HG03039 (cell line): ENCODE data around the gene DMD.

Source experiments
- ATAC-seq: cut with Tn5 transposase; IDR thresholded peaks from one replicate; pipeline ENCODE4 v1.9.1; 2021; ENCODE audit warnings: mild to moderate bottlenecking, moderate library complexity; ENCODE audit not compliant: unreplicated experiment

Gene DMD

DNA sequence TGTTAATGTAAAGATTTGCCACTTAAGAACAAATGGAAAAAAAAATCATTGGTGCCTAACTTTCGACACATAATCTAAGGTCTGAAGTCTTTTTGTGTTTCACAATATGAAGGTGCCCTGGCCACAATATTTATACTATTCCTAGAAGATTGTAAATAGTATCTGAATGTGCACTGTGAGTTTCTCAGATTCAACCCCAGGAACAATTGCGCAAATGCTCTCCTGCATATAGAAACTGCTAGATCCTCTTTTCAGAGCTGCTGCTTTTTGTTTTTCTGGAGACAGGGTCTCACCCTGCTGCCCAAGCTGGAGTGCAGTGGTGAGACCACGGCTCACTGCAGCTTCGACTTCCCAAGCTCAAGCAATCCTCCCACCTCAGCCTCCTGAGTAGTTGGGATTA lies 1659.4 kb downstream of the DMD start:
- no peak for ATAC-seq

DNA sequence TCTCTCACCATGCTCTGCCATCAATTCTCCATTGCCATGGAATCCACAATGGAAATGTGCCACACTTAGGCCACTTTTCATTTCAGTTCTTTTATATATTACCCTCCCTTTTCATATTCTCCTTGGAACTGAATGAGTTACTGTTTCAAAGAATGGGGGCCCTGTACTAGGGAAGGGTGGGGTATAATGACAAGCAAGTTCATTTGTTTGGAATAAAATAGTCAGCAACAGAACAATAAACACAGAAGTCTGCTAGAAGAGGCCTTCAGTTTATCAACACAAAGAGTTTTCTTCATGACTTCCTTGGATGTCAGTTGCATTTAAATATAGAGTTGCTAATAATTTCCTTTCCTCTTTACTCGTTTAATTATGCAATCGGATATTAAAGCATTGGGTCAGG lies 1661.2 kb downstream of the DMD start:
- no peak for ATAC-seq

DNA sequence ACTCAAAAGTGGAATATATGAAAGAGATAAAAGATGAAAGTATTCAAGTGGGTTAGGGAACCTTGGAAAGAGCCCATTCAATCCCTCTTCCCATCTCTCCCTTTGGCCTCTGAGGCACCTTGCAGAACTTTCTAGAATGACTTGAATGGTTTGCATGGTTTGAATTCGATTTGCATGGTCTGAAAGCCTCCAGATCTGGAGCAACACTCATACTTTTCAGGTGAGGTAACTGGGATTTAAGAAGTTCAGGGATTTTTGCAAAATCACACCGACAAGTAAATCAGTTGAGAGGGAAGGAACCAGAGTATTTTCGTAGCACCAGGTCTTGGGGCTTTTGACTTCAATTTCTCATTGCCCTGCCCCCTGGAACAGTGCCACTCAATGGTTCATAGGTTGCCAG lies 1663.5 kb downstream of the DMD start:
- ATAC-seq, result no peak

DNA sequence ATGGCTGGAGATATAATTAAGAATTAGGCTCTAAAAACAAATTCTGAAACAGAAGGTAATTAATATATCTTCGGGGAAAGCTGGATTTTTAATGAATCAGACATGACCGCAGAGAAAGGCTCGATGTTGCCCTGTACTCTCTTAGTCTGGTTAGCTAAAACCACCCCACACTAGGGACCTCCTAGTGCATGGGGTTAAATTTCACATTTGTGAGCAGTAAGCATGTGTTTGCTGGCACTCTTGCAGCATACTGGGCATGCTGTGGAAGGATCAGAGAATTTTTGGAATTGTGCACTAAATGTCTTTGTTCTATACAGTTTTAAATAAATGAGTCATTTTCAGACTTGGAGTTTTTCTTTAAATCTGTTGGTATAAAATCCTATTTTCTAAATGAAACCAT lies 1663.9 kb downstream of the DMD start:
- no peak for ATAC-seq

DNA sequence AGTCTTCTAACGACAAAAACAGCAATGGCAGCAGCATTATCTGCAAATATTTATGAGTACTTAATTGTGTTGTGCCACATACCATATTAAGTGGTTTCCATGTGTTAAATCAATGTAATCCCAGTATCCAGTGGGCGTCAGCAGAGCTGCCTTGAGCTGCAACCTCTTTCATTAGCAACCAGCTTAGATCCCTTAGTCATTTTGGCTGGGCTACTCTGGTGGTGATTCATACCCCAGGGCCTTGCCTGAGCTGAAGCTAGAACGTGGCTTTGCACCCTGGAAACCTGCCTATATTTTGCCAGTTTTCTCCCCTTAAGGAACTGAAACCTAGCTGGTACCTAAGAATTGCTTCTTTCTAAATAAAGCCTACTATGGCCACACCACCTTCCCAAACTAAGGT lies 1665.2 kb downstream of the DMD start:
- ATAC-seq, result no peak

DNA sequence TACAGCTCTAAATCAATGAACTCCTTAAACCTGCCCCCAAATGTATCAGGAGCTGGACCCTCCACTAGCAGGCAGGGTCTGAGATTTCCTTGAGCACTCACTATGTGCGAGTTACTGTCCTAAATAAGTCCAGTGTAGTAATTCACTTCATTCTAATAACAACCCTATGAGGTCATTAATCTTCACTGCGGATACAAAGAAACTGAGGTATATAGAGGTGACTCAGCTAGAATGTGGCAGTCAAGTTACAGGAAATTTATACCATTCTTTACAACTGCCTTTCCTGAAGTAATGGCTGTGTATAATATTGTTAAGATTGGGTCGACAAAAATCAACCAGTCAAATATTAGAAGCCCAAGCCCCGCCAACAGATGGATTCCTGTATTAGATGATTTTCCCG lies 1665.6 kb downstream of the DMD start:
- ATAC-seq, result no peak

DNA sequence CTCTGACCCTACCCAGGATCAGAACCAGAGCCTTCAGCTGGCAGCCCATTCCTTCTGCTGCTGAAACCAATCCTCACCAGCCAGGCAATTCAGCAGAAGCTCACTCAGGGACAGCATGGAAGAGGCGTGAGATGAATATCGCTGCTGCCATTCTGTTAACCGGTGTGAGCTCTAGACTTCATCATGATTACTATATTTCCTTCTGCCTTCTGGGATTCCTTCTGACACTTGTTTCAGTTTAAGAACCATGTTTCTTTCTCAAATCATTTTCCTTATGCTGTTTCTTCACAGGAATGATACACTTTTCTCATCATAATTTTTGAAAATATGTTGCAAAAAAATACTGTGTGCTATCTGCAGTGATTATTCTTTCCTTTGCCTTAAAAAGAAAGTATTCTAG lies 1666.2 kb downstream of the DMD start:
- ATAC-seq, result no peak

DNA sequence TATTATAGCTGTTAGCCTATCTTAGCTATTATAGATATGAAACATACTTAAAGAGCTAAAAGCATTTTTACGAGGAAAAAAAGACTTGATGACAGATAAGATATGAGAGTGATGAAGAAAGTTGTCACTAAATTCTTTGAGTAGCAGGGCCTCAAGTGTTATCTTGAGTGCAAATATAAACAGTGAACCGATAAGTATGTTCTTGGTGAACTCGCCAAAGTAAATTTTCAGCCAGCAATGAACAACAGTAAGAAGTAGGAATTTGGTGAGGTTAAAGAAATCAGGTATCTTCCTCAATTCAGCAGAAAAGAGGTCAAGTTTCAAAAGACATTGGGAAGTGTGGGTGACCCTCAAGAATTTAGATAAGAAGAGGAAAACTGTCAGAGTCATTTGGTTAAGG lies 1667.7 kb downstream of the DMD start:
- ATAC-seq, result no peak

DNA sequence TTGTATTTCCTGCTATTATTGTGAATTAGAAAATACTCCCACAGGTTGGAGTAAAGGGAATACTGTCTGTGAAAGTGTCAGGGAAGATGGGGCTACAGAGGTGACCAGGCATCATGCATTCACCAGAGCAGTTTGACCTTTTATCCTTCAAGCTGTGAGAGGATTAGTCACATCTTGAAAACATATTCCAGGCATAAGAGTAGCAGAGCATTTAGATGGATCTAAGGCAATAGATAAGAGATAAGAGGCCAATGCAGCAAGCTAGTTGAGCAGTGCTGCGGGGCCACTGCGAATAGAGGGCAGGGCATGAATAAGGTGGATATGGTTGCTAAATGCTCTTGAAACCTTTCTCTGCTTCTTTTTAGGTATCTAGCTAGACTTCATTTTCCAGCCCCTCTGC lies 1668.8 kb downstream of the DMD start:
- ATAC-seq, result no peak

DNA sequence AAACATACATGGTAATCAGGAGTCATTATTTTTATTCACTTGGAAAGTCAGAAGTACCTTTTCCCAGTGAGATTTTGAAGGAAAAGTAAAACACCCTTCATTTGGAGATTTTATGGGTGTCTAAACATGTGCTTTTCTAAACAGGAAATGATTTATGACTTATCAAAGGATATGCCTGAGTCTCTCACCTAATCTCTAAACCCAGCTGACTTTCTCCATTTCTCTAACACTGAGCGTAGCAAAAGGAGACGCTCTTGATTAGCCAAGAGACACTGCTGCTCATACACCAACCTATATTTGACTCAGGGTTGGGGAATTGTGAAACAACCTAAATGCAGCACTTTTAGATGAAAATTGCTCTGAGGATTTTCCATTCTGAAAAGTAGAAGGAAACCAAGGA lies 1671.0 kb downstream of the DMD start:
- no peak for ATAC-seq

DNA sequence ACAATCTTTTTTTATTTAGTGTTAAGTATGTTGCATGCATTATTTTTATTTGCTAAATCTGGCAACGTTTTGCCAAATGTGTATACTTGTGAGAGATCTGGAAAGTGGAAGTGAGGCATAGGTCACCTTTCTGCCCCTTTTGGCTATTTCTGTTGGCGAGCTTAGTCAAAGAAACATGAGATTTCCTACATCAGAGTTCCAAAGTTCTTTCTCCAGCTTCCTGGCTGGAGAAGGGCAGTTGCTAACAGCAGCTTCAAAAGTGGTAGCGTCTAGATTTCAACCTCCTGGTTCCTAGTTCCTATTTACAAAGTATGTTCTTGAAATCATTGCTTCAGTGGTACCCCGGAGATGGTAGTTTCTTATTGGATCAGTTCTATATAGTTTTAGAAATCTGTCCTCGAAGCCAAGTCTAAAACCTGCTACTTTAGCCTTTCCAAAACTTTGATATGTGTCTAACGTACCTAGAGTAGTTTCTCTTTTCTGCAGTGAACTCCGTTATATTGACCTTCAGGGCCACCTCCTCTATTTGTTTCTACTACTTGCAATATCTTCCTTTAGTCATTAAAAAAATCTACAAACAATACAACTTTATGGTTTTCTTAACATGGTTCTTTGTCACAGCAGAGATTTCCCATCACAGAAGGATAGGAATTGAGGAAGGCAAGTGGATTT lies 1683.8 kb downstream of the DMD start:
- ATAC-seq, result no peak

DNA sequence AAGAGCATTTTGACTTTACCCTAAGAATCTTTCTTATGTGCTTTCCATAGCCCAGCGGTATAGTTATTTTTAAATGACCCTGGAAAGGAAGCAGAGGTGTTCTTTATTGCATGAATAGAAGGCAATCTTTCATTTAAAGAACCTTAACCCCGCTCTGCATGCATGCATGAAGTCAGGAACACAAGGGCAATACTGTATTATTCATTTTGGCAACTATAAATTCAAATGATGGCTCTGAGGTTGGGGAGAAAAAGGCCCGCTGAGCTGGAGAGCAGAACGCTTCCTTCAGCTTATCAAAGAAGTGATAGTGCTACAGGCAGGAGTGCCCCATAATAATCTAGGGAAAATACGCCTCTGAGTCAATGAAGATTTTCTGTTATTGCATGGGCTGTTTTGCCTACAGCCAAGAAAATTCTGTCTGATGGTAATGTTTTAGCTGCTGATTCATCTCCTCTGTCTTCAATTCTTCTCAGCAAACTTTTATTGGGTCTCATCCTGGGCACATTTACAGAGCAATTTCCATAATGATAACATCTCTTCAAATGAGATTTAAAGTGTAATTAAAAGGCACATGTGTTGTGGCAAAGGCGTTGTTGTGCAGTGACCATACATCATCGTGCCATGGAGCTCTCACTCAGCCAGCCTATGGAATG lies 1687.3 kb downstream of the DMD start:
- no peak for ATAC-seq

DNA sequence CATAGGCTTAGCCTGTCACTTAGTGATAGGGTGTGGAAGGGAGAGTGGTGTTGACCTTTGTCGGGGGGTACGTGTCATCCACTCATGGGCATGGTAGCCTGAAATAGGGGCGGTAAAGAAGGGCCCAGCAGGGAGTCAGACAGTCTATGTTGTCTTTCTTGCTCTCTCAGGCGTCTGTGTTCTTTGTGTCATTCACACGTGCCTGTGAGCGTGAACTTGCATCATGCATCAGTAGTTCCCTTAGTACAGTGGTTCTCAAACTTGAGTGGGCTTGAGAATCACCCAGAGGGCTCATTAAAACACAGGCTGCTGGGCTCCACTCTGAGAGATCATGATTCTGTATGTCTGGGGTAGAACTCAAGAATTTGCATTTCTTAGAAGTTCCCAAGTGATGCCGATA lies 1688.6 kb downstream of the DMD start:
- no peak for ATAC-seq

DNA sequence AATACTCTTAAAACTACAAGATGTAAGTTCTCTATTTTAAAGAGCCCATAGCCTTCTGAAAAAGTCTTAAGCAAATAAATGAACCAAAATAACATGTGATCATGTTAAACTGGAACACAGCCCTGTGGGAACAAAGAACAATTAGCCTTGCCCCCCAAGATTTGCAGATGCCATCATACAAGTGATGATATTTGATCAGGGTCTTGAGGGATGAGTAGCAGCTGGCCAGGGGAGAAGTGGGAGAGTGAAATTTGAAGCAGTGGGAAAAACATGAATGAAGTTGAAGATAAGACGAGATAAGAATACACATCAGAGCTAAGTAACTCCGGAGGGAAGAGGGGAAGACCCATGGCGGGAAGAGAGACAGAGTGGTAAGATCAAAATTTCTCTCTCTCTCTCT lies 1689.4 kb downstream of the DMD start:
- ATAC-seq, result no peak

DNA sequence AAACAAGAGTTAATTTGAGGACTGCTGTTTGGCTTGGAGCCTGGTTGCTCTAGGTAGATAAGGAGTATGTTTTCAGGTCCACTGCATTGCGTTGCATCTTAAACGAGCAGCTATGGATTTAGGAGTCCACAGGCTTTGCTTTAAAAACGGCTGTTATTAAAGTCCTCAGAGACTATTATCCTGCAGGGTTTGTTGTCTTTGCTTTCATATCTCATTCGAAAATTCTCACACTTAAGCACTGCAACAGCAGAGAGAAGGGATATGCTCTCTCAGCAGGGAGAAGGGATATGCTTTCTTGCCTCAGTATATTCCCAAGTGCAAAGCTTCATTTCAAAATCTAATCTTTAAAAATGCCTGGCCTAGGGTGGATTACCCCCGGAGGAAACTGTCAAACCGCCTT lies 1694.8 kb downstream of the DMD start:
- ATAC-seq, result no peak

DNA sequence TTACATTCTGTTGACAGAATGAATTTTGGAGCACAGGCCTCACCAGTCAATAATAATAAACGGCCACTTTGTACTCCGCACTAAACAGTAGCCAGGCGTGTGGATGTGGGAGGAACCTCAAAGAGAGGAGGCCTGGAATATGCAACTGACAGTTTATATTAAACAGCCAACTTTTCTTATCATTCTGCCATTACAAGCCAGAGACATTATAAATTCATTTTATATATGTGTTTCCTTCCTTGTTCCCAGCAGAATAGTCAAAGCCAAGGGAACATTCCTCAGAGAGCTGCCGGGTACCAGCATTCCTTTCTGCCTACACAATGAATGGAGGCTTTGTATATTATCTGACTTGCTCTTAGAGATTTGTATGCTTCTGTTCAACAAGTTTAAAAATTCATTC lies 1703.0 kb downstream of the DMD start:
- no peak for ATAC-seq

DNA sequence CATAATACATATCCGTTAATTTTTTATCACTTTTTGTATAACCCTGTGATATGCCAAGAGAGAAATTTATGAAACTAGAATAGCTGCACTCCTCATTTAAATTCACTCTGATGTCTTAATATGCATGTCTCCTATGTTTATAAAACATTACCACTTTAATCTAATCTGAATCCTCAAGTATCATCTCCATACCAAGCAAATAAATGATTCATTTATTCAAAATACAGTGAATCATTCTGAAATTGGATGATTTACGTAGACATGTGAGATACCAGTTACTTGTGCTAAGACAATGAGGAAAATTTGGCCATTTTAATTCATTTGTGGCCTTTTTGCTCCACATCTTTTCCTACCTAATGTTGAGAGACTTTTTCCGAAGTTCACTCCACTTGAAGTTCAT lies 1704.4 kb downstream of the DMD start:
- no peak for ATAC-seq

DNA sequence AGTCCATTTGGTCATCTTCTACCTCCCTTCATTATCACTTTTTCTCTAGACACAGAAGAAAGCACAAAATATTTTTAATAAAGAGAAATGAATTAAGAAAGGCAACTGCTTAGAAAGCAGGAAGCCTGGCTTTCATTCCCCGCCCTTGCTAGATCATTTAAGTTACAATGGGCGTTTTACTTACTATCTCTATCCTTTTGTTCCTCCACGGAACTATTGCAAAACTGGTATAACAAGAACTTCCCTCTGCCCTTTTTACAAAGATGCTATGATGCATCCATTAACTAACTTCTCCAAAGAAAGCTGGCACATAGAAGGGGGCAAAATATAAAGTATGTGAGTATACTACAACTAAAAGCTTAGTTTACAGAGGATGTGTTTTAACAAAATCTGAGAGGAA lies 1705.0 kb downstream of the DMD start:
- ATAC-seq, result no peak

DNA sequence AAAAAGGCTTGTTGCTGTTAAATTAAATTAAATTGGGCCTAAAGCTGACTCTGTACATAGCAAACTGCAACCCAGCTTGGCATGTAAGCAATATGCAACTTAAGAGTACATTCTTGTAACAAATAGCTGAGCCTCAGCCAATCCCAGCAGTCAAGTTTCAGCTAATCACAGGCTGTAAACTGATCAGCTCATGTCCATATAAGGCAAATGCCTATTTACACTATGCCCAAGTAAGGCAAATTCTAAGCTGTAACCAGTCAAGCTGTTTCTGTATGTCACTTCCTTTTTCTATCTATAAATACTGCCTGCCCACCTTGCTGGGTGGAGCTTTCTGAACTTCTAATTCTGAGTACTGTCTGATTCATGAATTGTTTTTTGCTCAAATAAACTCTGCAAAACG lies 1710.4 kb downstream of the DMD start:
- ATAC-seq, result no peak

DNA sequence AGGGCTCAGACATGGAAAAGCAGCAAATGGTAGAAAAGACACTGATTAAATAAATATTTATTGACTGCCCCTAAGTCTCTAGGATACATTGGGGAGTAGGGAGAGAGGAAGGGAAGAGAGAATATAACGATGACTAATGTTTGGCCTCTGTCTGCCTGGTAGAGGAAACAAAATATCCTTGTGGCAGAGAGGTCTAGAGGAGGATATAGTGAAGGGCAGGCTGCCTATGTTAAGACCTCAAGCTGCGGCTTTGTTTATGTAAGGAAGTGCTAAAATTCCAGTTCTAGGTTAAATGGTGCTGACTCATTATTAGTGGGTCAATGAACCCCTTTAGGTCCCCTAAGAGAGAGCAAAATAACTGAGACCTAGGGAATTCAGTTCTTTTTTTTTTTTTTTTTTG lies 1712.2 kb downstream of the DMD start:
- ATAC-seq, result no peak

DNA sequence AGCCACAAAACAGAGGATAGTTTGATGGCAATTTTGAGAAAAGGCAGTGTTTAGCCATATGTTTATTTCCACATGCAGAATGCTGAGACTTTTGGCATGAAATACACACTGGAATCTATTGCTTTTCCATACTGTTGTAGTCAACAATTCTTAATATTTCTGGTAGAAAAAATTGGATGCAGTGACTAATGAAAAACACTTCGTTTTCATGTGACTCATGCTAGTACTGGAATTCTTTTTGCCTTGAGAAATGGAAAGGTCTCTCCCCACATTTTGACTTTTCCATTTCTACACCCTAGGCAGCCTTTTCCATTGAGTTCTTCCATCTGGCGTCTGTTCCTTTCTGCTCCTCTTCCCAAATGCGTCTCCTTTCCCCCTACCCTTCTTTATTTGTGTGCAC lies 1714.3 kb downstream of the DMD start:
- ATAC-seq, result no peak

DNA sequence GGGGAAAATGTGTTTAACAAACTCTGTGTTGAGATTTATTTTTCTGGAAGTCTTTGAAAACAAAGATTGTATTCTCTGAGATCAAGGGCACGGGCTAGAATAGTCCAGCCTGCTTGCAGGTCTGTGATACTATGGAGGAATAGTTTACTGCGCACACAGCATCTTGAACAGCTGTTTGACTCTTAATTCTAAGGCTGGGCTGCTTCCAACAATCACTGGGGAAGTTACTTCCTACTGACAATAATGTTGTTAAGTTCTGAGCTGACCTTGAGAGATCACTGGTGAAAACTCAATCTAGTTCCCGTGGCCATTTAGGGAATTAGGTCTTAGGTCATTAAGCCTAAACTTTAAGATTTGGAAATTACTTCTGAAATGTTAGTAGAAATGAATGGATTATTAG lies 1723.4 kb downstream of the DMD start:
- no peak for ATAC-seq

DNA sequence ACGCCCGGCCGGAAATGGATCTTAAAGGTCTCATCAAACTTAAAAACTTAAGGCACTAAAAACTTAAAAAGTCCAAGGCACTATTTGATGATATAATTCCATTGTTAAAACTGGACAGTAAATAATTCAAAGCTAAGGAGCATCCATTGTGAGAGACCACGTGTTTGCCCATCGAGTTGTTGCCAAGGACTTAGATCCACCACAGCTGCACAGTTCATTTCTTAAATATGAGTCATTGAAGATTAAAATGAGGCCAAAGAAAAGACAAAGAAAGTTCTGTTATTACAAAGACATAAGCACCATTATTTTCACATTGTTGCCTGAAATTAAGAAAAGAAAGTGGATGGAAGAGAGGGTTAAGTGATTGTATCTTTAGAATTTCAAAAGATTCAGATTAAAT lies 1728.0 kb downstream of the DMD start:
- ATAC-seq, result no peak
